Measurements from ENCODE around the gene SIPA1L3.

SIPA1L3 gene

GRCh38 chr19:38165335-38165734 lies 258.3 kb downstream of the SIPA1L3 start:
- no peak for DNase-seq

- DNase-seq, result no peak
Measured at GRCh38 chr19:38168637-38169036, 261.6 kb downstream of the SIPA1L3 start.

GRCh38 chr19:38170334-38170733 lies 263.3 kb downstream of the SIPA1L3 start:
- no peak for DNase-seq

- no peak for DNase-seq
Measured at GRCh38 chr19:38172001-38172400, 265.0 kb downstream of the SIPA1L3 start.

- DNase-seq, result no peak
Measured at GRCh38 chr19:38173291-38174041, 266.5 kb downstream of the SIPA1L3 start.

- no peak for DNase-seq
Measured at GRCh38 chr19:38175422-38175821, 268.4 kb downstream of the SIPA1L3 start.

- no peak for DNase-seq
Measured at GRCh38 chr19:38180071-38180470, 273.1 kb downstream of the SIPA1L3 start.

- no peak for DNase-seq
Measured at GRCh38 chr19:38182536-38183210, 275.7 kb downstream of the SIPA1L3 start.

- DNase-seq, result no peak
Measured at GRCh38 chr19:38183251-38183897, 276.4 kb downstream of the SIPA1L3 start.

GRCh38 chr19:38184815-38185214 lies 277.8 kb downstream of the SIPA1L3 start:
- no peak for DNase-seq

GRCh38 chr19:38185562-38185961 lies 278.6 kb downstream of the SIPA1L3 start:
- no peak for DNase-seq

GRCh38 chr19:38190061-38190460 lies 283.1 kb downstream of the SIPA1L3 start:
- DNase-seq, result no peak

GRCh38 chr19:38190793-38191192 lies 283.8 kb downstream of the SIPA1L3 start:
- no peak for DNase-seq

GRCh38 chr19:38191747-38192146 lies 284.7 kb downstream of the SIPA1L3 start:
- DNase-seq, result no peak

- DNase-seq, result peak; percentile 94
Measured at GRCh38 chr19:38193445-38193844, 286.4 kb downstream of the SIPA1L3 start.

- peak; percentile 80 for DNase-seq
Measured at GRCh38 chr19:38194061-38194701, 287.2 kb downstream of the SIPA1L3 start.

GRCh38 chr19:38195237-38195636 lies 288.2 kb downstream of the SIPA1L3 start:
- DNase-seq, result no peak

GRCh38 chr19:38196245-38196837 lies 289.3 kb downstream of the SIPA1L3 start:
- no peak for DNase-seq

- no peak for DNase-seq
Measured at GRCh38 chr19:38196948-38197656, 290.1 kb downstream of the SIPA1L3 start.

- no peak for DNase-seq
Measured at GRCh38 chr19:38197937-38198704, 291.1 kb downstream of the SIPA1L3 start.

GRCh38 chr19:38199340-38199739 lies 292.3 kb downstream of the SIPA1L3 start:
- no peak for DNase-seq

- no peak for DNase-seq
Measured at GRCh38 chr19:38201731-38202130, 294.7 kb downstream of the SIPA1L3 start.

All from DMS53 (cell line).